HepG2 (cell line): ENCODE measurements around the gene TRIM15. TPM values are rescaled to one million over a fixed set of nuclear protein-coding genes. Genes with fewer than 3 reads are reported as not detected.

ENCODE experiments used
- ADNP ChIP-seq: sonication (generic); formaldehyde crosslinking; IDR thresholded peaks from 2 replicates; pipeline ENCODE4 v1.4.0; 2020; ENCODE audit warnings: missing genetic modification reagents
- DPF2 ChIP-seq: sonication (generic); formaldehyde crosslinking; IDR thresholded peaks from 2 replicates; pipeline ENCODE4 v1.4.0; 2020; ENCODE audit warnings: mild to moderate bottlenecking, low read depth, missing genetic modification reagents, borderline replicate concordance
- ELF1 ChIP-seq: sonication (generic); formaldehyde crosslinking; IDR thresholded peaks from 2 replicates; pipeline ENCODE4 v1.4.0; 2020; ENCODE audit warnings: missing genetic modification reagents
- FOXA1 ChIP-seq, 2 experiments: fragments of 450-650 bp in 1 of 2; sonication (generic) in 1 of 2; formaldehyde crosslinking in 1 of 2; IDR thresholded peaks; 2 replicates each; pipeline versions ENCODE4 v1.4.0 to v1.6.1; 2016 to 2020; ENCODE audit warnings: missing genetic modification reagents in 1 of 2
- HMG20B ChIP-seq: conservative IDR thresholded peaks from 2 replicates; pipeline ENCODE4 v1.6.1; 2016; ENCODE audit warnings: missing genetic modification reagents, missing compliant biosample characterization
- MYPOP ChIP-seq: sonication (generic); formaldehyde crosslinking; IDR thresholded peaks from 2 replicates; pipeline ENCODE4 v1.8.1; 2023; ENCODE audit warnings: mild to moderate bottlenecking, moderate library complexity, missing genetic modification reagents
- RARA ChIP-seq: IDR thresholded peaks from 2 replicates; pipeline ENCODE4 v1.6.1; 2016; ENCODE audit warnings: missing genetic modification reagents, missing compliant biosample characterization
- RFX3 ChIP-seq: IDR thresholded peaks from 2 replicates; pipeline ENCODE4 v1.6.1; 2016; ENCODE audit warnings: missing biosample characterization, missing genetic modification reagents
- RXRB ChIP-seq: IDR thresholded peaks from 2 replicates; pipeline ENCODE4 v1.6.1; 2016; ENCODE audit warnings: borderline replicate concordance, missing genetic modification reagents, missing compliant biosample characterization
- SALL1 ChIP-seq: sonication (generic); formaldehyde crosslinking; IDR thresholded peaks from 2 replicates; pipeline ENCODE4 v1.8.0; 2022; ENCODE audit warnings: mild to moderate bottlenecking, missing genetic modification reagents
- SOX13 ChIP-seq, 3 experiments: fragments of 450-650 bp in 1 of 3; sonication (generic) in 1 of 3; formaldehyde crosslinking in 1 of 3; IDR thresholded peaks in 2 of 3; conservative IDR thresholded peaks in 1 of 3; 2 replicates each; pipeline versions ENCODE4 v1.5.0 to v1.6.1; 2016 to 2020; ENCODE audit warnings: antibody characterized with exemption in 1 of 3, mild to moderate bottlenecking in 1 of 3, missing compliant biosample characterization in 1 of 3, missing genetic modification reagents in 1 of 3, moderate library complexity in 1 of 3
- THRA ChIP-seq: sonication (generic); formaldehyde crosslinking; IDR thresholded peaks from 2 replicates; pipeline ENCODE4 v1.4.0; 2020; ENCODE audit warnings: missing genetic modification reagents, borderline replicate concordance
- ZFP82 ChIP-seq: sonication (generic); formaldehyde crosslinking; IDR thresholded peaks from 2 replicates; pipeline ENCODE4 v1.5.1; 2020; ENCODE audit warnings: mild to moderate bottlenecking, missing genetic modification reagents, borderline replicate concordance
- ZNF281 ChIP-seq: sonication (generic); formaldehyde crosslinking; IDR thresholded peaks from 2 replicates; pipeline ENCODE4 v1.4.0; 2020; ENCODE audit warnings: missing genetic modification reagents, borderline replicate concordance
- ZNF503 ChIP-seq: sonication (generic); formaldehyde crosslinking; IDR thresholded peaks from 2 replicates; pipeline ENCODE4 v1.4.0; 2020; ENCODE audit warnings: missing genetic modification reagents
- ZNF775 ChIP-seq: sonication (generic); formaldehyde crosslinking; IDR thresholded peaks from 2 replicates; pipeline ENCODE4 v1.4.0; 2020; ENCODE audit warnings: missing genetic modification reagents, mild to moderate bottlenecking, moderate library complexity, borderline replicate concordance
- ZNF788 ChIP-seq: sonication (generic); formaldehyde crosslinking; IDR thresholded peaks from 2 replicates; pipeline ENCODE4 v1.5.0; 2020; ENCODE audit warnings: mild to moderate bottlenecking, missing genetic modification reagents, borderline replicate concordance
- polyA plus RNA-seq, 8 experiments: library from polyadenylated mRNA; depleted of rRNA in 3 of 8; stranded (reverse) in 7 of 8; unstranded in 1 of 8; fragments of >200 nt; fragmentation: Illumina TruSeq in 4 of 8; extraction: Trizol in 4 of 8; gene quantifications; 2 replicates each; pipeline versions ENCODE4 v1.2.1 to v1.2.3, GENCODE V29; 2011 to 2016; ENCODE audit warnings: low read depth in 4 of 8, missing spikeins in 1 of 8, mixed read lengths in 1 of 8; ENCODE audit not compliant: insufficient read depth in 1 of 8
- total RNA-seq, 5 experiments: library from RNA; depleted of rRNA; stranded (reverse); fragments of >200 nt; fragmentation: Illumina TruSeq; extraction: Trizol; gene quantifications; 2 replicates each; pipeline ENCODE4 v1.2.3, GENCODE V29; 2016; ENCODE audit warnings: low read depth in 1 of 5
- TF ChIP-seq, protein P1 (sequence below): sonication (generic); formaldehyde crosslinking; conservative IDR thresholded peaks from 2 replicates; pipeline ENCODE4 v1.8.0; 2022; ENCODE audit warnings: missing genetic modification reagents

The TRIM15 gene
- total and polyA plus RNA-seq, 2 of the 13 experiments (the other 11 are each of a cell fraction or from before 2014, with no cell fraction given): 35.1 to 38.2 TPM

- TF ChIP-seq ZNF503 (CRISPR knock-in tag) (0 out of 2 replicates have a peak, but pooled peaks have one; percentile 36), RFX3 (CRISPR knock-in tag) (0 out of 2 replicates have a peak, but pooled peaks have one; percentile 13), ZNF775 (no peak), DPF2 (CRISPR knock-in tag) (0 out of 2 replicates have a peak, but pooled peaks have one; percentile 27), HMG20B (CRISPR knock-in tag) (0 out of 2 replicates have a peak, but pooled peaks have one; percentile 22), MYPOP (CRISPR knock-in tag) (no peak), ZNF788 (peak; percentile 34; the same call in 1 of the 2 replicates), ZFP82 (CRISPR knock-in tag) (0 out of 2 replicates have a peak, but pooled peaks have one; percentile 6), THRA (peak; percentile 59; the same call in 1 of the 2 replicates), ELF1 (CRISPR knock-in tag) (0 out of 2 replicates have a peak, but pooled peaks have one; percentile 31), FOXA1 (IDR thresholded peaks at IDR 0.05) (no peak), FOXA1 (CRISPR knock-in tag; IDR thresholded peaks at IDR 0.05) (peak; percentile 71), ZNF281 (CRISPR knock-in tag) (peak; percentile 70), SALL1 (CRISPR knock-in tag) (peak; percentile 58), RARA (CRISPR knock-in tag) (peak; percentile 86), SOX13 (IDR thresholded peaks at IDR 0.05) (no peak), SOX13 (CRISPR knock-in tag; conservative IDR thresholded peaks at IDR 0.05 in 1 of 2, IDR thresholded peaks at IDR 0.05 in 1 of 2) (peak in 1 of 2 experiments; percentile 49; a peak in 1 of 4 replicates), RXRB (CRISPR knock-in tag) (peak; percentile 23; the same call in 1 of the 2 replicates), ADNP (CRISPR knock-in tag) (no peak)
- TF ChIP-seq, protein P1, sequence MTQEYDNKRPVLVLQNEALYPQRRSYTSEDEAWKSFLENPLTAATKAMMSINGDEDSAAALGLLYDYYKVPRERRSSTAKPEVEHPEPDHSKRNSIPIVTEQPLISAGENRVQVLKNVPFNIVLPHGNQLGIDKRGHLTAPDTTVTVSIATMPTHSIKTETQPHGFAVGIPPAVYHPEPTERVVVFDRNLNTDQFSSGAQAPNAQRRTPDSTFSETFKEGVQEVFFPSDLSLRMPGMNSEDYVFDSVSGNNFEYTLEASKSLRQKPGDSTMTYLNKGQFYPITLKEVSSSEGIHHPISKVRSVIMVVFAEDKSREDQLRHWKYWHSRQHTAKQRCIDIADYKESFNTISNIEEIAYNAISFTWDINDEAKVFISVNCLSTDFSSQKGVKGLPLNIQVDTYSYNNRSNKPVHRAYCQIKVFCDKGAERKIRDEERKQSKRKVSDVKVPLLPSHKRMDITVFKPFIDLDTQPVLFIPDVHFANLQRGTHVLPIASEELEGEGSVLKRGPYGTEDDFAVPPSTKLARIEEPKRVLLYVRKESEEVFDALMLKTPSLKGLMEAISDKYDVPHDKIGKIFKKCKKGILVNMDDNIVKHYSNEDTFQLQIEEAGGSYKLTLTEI (CRISPR knock-in tag): no peak
Observed at GRCh38 chr6:30135757-30136156, 27.6 kb upstream of the TRIM15 start, which contains the start of gene TRIM40 (continued).
